GOT3 (cell line): ENCODE results near the gene SLC43A1.

Experiments
- DNase-seq: peaks from one replicate; lab custom pipeline; 2025; ENCODE audit warnings: mixed read lengths; lab: John Stamatoyannopoulos, UW

Gene SLC43A1

DNA sequence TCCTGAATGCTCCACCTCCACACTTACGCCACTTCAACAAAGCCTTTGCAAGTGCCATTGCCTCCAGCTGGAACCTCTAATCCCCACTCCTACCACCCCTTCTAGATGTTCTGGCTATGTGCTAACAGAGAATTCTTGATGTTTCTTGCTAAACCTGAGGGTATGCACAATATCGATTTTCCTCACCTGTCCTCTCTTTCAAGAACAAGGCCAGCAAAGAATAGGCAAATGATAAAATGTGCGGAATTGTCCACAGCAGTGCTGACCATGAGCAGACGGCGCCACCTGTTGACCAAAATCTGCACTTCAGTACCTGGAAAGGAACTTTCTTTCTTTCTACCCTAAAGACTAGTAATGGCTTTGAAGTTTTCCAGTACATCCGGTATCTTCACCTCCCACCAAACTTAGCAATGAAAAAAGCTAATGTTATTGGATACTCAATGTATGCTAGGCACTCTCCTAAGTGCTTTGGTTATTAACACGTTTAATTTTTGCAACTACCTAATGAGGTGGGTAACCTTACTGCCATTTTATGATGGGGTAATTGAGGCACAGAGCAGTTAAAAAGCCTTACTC is 11.6 kb upstream of the SLC43A1 start:
- DNase-seq: no peak

DNA sequence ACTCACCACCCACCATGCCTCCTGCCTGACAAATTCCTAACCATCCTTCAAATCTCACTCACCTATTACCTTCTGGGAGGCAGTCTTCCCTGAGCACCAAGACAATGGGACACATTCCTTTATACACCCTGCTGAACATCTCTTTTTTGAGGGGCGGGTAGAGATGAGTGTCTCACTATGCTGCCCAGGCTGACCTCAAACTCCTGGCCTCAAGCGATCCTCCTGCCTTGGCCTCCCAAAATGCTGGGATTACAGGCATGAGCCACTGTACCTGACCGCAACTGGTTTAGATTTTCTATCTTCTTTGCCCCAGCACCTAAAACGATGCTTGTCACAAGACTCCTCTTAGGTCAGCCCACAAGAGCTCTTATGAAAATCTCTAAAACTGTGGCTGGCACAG is 7.9 kb upstream of the SLC43A1 start:
- DNase-seq: no peak

GRCh38 chr11:57521116-57521515 is 5.6 kb upstream of the SLC43A1 start:
- no peak for DNase-seq

DNA sequence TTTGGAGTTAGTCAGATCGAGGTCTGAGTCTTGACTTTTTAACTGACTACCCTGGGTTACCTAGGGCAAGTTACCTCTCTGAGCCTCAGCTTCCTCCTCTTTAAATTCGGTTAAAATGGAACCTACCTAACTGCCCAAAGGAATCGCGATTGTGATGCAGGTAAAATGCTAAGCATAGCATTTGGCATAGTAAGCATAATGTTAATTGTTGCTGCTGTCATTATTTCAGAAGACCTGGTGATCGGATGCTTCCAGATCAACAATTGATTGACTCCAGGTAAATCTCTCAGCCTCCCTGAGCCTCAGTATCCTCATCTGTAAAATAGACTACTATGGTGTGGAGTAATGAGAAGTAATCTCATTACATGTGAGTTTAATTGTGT is 550 bp upstream of the SLC43A1 start:
- DNase-seq: no peak

GRCh38 chr11:57514538-57515331 is 767 bp downstream of the SLC43A1 start:
- DNase-seq: no peak

GRCh38 chr11:57513911-57514537 is 1.5 kb downstream of the SLC43A1 start:
- no peak for DNase-seq

- DNase-seq: no peak
Observed at GRCh38 chr11:57513452-57513795, 2.1 kb downstream of the SLC43A1 start.

DNA sequence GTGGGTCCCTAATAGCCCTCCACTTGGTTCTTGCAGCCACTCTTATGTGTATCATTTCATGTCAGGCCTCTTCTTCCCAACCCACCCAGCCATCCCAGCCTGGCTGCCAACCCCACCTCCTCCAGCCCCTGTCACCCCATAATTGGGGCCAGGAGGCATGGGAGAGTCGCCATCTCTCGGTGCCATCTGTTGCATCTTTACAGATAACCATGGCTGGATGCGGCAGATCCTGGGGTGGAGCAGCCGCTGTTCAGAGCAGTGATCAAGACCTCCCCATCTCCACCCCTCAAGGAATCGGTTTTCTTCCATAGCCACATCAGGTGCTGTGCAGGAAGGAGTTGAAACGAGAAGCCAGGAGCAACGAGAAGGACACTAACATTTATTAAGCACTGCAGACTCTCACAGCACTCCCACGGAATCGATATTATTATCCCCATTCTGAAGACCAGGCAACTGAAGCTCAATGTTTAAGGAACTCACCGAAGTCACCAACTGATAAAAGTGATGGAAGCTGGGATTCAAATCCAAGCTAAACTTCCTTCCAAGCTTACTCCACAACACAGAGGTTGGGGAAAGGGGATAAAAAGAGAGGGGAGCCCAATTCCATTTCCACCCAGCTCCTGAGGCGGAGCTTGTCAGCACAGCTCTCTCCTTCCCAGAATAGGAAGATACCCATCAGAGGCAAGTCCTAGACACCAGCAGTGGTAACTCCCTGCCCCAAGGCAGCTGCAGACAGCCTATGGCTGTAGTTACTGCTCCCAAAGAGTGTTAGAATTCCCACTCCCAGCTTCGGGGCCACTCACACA is 2.7 kb downstream of the SLC43A1 start:
- no peak for DNase-seq

DNA sequence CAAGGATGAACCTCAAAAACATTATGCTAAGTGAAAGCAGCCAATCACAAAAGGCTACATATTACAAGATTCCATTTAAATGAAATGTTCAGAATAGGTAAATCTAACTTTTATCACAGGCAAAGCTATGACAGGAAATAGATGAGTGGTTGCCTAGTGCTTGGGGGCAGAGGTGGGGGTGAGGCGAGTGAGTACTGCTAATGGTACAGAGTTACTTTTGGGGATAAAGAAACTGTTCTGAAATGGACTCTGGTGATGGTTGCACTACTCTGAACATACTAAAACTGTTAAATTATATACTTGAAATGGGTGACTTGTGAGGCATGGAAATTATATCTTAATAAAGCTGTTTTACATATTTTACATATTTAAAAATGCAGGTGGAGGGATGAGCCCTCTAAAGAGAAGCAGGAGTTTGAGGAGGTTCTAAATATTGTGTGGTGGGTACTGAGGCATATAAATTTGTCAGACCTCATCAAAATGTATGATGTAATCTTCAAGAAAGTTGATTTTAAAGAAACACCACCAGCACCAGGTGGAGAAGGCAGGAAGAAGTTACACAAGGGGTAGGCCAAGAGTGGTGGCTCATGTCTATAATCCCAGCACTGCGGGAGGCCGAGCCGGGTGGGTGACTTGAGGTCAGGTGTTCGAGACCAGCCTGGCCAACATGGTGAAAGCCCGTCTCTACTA is 3.6 kb downstream of the SLC43A1 start:
- no peak for DNase-seq

GRCh38 chr11:57508341-57509170 is 6.9 kb downstream of the SLC43A1 start:
- no peak for DNase-seq

- DNase-seq: no peak
Observed at GRCh38 chr11:57506522-57506921, 9.0 kb downstream of the SLC43A1 start.

- DNase-seq: no peak
Observed at GRCh38 chr11:57504511-57504910, 11.0 kb downstream of the SLC43A1 start.

- DNase-seq: no peak
Observed at GRCh38 chr11:57502870-57503269, 12.6 kb downstream of the SLC43A1 start.

GRCh38 chr11:57502376-57502775 is 13.1 kb downstream of the SLC43A1 start:
- no peak for DNase-seq

DNA sequence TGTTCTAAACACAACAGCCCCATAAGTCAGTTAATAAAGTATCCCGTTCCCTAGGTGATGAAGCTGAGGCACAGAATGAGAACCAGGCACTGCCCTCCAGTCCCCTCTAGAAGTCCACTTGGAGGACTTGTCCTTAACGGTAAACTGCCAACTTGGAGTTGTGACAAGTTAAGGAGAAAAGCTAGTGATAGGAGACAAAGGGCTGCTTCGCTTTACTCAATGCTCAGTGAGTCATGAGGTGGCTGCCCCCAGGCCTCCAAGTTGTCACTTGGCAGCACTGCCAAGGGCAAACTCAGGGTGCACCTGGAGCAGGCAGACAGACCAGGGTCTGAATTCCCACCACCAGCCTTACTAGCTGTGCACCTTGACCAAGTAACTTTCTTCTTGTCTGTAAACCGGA is 13.5 kb downstream of the SLC43A1 start:
- no peak for DNase-seq

DNA sequence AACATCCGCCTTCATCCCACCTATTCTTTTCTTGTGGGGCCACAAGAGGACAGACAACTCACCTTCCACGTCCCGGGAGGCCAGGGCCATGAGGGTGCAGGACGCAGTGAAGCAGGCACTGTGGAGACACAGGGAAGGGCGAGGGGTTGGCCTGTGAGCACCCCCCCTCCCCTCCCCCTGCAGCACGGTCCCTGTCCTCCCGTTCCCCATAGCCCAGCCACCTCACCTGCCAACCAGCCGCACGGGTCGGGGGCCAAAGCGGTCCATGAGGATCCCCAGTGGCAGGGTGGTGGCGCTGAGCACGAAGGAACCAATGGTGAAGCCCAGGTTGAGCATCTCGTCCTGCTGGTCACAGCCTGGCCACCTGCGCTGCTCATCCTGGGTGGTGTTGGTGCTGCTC is 14.6 kb downstream of the SLC43A1 start:
- DNase-seq: no peak

GRCh38 chr11:57500515-57500914 is 15.0 kb downstream of the SLC43A1 start:
- no peak for DNase-seq

- no peak for DNase-seq
Observed at GRCh38 chr11:57499983-57500461, 15.5 kb downstream of the SLC43A1 start.

DNA sequence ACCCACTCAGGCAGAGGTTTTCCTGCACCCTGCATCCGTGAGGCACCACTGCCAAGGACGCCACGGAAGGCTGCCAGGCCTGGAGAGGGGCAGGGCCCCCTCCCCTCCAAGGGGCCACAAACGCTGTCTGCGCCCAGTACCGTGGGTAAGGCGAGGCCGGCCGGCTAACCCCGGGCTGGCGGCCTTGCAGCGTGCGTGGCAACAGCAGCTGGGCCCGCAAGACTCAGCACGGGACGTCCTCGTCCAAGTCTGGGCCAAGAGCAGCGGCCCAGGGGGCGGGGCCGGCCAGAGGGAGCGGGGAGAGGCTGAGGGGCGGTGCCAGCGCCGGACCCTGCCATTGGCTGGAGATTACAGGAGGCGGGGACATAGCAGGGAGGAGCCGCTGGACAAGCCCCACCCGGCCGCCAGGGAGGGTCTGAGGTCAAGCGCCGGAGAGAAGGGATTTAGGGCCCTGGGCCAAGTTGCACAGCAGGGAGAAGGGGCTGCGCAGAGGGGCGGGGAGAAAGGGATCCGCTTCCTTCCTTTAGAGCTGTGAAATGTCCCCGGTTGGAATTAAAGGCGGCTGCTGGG is 16.0 kb downstream of the SLC43A1 start:
- peak; percentile 42 for DNase-seq

DNA sequence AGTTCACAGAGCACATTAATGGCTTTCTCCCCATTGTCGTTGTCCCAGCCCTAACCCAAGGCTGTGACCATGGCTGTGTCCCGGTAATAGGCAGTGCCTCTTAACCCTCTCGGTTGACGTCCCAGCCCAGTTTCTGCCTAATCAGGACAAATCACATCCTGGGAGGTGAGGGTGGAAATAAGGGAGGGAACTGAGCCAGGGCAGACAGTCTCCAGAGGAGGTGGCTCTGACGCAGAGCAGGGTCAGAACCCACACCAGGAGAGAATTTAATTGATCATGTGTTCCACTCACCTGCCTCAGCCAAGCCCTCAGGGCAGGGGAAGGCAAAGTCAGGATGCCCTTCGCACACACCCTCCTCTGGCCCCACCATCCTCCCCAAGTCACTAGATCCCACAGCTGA is 17.0 kb downstream of the SLC43A1 start:
- no peak for DNase-seq
